Astrocyte of the cerebellum (primary cell): Measurements from ENCODE around the gene TMPRSS3.

ENCODE experiments used
- DNase-seq: peaks from one replicate; pipeline ENCODE4 v3.0.0-alpha.2; 2011; ENCODE audit warnings: low read depth
- H3K4me3 ChIP-seq: 2 replicates; pipeline ENCODE4 v1.5.1; 2011; ENCODE audit warnings: mild to moderate bottlenecking, low read depth, low read length, moderate library complexity
- in situ Hi-C: cut with HindIII; loops from 2 replicates; pipeline ENCODE4 v1.10.0; 2017; ENCODE audit warnings: low sequenced_read_pairs
- TF ChIP-seq, protein P1 (sequence below): IDR thresholded peaks from 2 replicates; pipeline ENCODE4 v1.5.1; 2012; ENCODE audit warnings: low read length, low read depth, moderate library complexity, mild to moderate bottlenecking; ENCODE audit errors: missing control alignments

Gene TMPRSS3

DNA sequence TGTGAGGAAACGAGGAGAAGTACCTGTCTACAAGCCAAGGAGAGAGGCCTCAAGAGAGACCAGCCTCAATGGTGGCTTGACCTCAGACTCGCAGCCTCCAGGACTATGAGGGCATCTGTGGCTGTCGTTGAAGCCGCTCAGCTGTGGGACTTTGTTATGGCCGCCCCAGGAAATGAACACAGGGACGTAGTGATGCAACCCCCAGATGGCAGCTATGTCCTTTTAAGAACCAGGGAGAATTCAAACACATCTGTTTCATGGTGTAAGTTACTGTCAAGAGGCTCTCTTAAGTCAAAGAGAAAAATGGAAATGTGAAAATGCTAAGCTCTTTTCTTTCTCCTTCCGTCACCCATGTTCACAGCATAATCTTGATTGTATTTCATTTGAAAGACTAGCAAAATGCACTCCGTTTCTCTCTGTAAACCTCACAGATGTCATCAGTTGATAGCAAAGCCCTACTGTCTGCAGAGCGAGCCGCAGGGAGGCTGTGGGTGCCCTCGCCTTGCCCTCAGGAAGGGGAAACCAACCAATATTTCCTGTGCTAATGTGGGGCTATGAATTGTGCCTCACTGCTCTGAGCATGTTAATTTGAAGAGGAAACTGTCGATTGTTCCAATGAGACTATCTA lies 29.2 kb upstream of the TMPRSS3 start:
- in situ Hi-C loops, result no loop called here
- DNase-seq, result no peak
- TF ChIP-seq, protein P1, sequence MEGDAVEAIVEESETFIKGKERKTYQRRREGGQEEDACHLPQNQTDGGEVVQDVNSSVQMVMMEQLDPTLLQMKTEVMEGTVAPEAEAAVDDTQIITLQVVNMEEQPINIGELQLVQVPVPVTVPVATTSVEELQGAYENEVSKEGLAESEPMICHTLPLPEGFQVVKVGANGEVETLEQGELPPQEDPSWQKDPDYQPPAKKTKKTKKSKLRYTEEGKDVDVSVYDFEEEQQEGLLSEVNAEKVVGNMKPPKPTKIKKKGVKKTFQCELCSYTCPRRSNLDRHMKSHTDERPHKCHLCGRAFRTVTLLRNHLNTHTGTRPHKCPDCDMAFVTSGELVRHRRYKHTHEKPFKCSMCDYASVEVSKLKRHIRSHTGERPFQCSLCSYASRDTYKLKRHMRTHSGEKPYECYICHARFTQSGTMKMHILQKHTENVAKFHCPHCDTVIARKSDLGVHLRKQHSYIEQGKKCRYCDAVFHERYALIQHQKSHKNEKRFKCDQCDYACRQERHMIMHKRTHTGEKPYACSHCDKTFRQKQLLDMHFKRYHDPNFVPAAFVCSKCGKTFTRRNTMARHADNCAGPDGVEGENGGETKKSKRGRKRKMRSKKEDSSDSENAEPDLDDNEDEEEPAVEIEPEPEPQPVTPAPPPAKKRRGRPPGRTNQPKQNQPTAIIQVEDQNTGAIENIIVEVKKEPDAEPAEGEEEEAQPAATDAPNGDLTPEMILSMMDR, result no peak
- H3K4me3 ChIP-seq, result no peak overlapping the region

DNA sequence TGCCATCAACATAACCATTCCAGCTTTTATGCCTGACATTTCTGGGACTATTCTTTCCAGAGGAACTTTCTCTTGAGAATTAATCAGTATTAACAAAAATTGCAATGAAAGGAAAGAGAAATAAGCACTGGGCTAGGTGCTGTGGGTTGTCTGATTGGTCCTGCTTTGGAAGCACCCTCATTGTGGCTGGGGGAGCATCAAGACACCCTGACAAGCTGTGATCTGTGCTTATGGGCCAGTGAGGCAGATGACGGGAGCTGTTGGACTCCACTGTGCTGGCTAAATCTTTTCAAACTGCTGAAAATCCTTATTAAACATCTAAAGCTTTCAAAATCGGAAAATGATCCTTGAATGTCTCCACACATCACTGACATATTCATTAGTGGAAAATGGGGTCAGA lies 27.8 kb upstream of the TMPRSS3 start:
- in situ Hi-C loops, result no loop called here
- no peak for DNase-seq
- TF ChIP-seq, protein P1, result no peak
- no peak overlapping the region for H3K4me3 ChIP-seq

- DNase-seq, result no peak
- in situ Hi-C loops, result no loop called here
- H3K4me3 ChIP-seq, result no peak overlapping the region
- TF ChIP-seq, protein P1, result no peak
These were observed 27.4 kb upstream of the TMPRSS3 start for GRCh38 chr21:42423197-42423675.

DNA sequence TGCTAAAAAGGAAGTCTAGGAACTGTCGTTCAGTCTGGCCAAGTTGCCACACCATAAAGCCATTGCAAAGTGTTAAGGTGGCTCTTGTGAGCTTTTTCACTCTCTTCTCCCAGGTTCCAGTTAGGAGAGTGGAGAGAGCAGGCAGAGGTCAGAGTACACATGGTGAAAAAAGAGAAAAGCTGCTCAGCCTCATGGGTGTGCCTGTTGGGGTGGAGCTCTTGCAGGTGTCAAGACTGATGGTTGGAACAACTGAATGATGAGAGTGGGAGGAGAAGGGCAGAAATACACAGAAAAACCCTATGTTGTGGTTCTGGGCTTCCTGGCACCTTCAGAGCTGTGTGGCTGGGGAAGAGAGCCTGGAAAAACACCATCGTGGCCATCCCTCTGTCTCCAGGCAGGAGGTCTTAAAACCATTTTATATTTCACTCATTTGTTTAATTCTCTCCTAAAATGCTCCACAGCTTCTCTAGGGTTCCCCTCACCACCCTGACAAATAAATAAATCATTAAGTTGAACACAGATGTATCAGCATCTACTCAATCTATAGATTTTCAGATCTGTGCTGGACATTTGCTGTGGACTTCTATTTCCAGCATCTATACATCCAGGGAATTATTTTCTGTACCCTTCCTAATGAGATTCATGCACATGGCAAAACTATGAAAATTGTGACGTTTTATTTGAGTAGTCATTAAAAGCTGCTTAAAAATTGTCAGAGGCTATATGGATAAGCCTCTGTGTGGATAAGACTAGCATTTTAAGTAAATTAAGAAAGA lies 25.4 kb upstream of the TMPRSS3 start:
- H3K4me3 ChIP-seq, result no peak overlapping the region
- TF ChIP-seq, protein P1, result no peak
- in situ Hi-C loops, result no loop called here
- DNase-seq, result no peak

DNA sequence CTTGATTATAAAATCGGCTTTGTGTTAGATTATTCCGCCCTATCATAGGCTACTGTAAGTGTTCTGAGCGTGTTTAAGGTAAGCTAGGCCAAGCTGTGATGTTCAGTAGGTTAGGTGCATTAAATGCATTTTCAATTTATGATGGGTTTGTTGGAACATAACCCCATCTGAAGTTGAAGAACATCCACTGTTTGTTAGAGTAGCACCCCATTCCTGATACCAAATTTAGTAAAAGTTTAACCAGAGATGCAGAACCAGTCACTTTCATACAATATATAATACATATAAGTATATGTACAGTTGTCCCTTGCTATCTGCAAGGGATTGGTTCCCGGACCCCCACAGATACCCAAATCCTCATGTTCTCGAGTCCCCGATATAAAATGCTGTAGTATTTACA lies 24.0 kb upstream of the TMPRSS3 start:
- TF ChIP-seq, protein P1, result no peak
- no peak overlapping the region for H3K4me3 ChIP-seq
- in situ Hi-C loops, result no loop called here
- DNase-seq, result no peak

DNA sequence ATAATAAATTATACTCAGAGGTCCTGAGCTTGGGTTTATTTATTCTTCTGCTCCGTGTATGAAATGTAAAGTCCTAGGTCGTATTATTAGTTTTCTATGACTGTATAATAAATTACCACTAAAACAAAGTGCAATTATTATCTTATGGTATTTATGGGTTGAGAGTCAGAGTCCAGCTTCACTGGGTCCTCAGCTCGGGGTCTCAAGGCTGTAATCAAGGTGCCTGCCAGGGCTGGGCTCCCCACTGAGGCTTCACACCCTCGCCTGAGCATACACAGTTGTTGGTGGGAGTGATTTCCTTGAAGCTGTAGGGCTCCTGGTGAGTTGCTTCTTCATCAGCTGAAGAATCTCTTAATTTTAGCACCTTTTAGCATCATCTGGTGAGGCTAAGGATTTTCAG lies 23.0 kb upstream of the TMPRSS3 start:
- no peak for DNase-seq
- TF ChIP-seq, protein P1, result no peak
- in situ Hi-C loops, result no loop called here
- no peak overlapping the region for H3K4me3 ChIP-seq
